K562 (cell line): Measurements from ENCODE around the gene TRERF1. TPM values are rescaled to one million over a fixed set of nuclear protein-coding genes. Genes with fewer than 3 reads are reported as not detected.

Source experiments
- ATAC-seq: fragments of 200-7000 bp; cut with Tn5 transposase; 3 replicates; pipeline ENCODE4 v1.9.1; 2020; ENCODE audit warnings: moderate library complexity
- BruUV-seq: library from RNA; stranded (reverse); fragments of 400-500 nt; replicated peaks from 2 replicates; lab custom pipeline; 2021; lab: Mats Ljungman, UMichigan
- CTCF ChIA-PET: fragments of 300-600 bp; formaldehyde crosslinking; extraction: SDS; loops from one replicate; lab custom pipeline; 2021; ENCODE audit warnings: low intra/inter-chr PET ratio; lab: Yijun Ruan, JAX
- POLR2A ChIA-PET: fragments of 300-600, 350-650 bp; sonication (Branson Sonifier 250); formaldehyde crosslinking; extraction: SDS; loops from one replicate; lab custom pipeline; 2021; ENCODE audit warnings: antibody characterized with exemption, inconsistent platforms; lab: Yijun Ruan, JAX
- DNase-seq, 4 experiments: peaks; one replicate each; pipeline versions ENCODE4 v3.0.0 to v3.0.0-alpha.2; 2011 to 2018; ENCODE audit warnings: low spot score in 3 of 4, mixed read lengths in 3 of 4; ENCODE audit errors: extremely low read depth in 1 of 4
- FAIRE-seq: peaks from 2 replicates; lab custom pipeline; 2011; peaks lifted over from hg19 to GRCh38; lab: Jason Lieb, UNC
- H2AFZ ChIP-seq: 2 replicates; pipeline ENCODE4 v1.6.0; 2011; ENCODE audit warnings: low read depth, low read length, control low read depth, inconsistent platforms
- H3K27ac ChIP-seq: fragments of 200-600 bp; 3 replicates; pipeline ENCODE4 v1.8.0; 2011; ENCODE audit warnings: low read depth, mild to moderate bottlenecking, control low read depth, inconsistent platforms, low read length, moderate library complexity, mixed read lengths; ENCODE audit errors: extremely low read depth
- H3K27me3 ChIP-seq, 2 experiments: fragments of 300-600 bp in 1 of 2; 2 replicates in 1 of 2; 3 replicates in 1 of 2; pipeline versions ENCODE4 v1.6.0 to v1.8.0; 2011; ENCODE audit warnings: inconsistent platforms in 2 of 2, low read length in 2 of 2, mild to moderate bottlenecking in 1 of 2, mixed read lengths in 1 of 2, moderate library complexity in 1 of 2; ENCODE audit not compliant: control insufficient read depth in 2 of 2, insufficient read depth in 2 of 2
- H3K36me3 ChIP-seq: fragments of 300-600 bp; 3 replicates; pipeline ENCODE4 v1.8.0; 2011; ENCODE audit warnings: mild to moderate bottlenecking, low read length, inconsistent platforms; ENCODE audit not compliant: control insufficient read depth, insufficient read depth
- H3K4me1 ChIP-seq, 2 experiments: fragments of 200-600 bp in 1 of 2; replicated peaks in 1 of 2; 2 replicates in 1 of 2; 3 replicates in 1 of 2; pipeline versions ENCODE4 v1.5.1 to v1.8.0; 2011; ENCODE audit warnings: inconsistent platforms in 2 of 2, low read length in 2 of 2, mild to moderate bottlenecking in 1 of 2, mixed read lengths in 1 of 2, moderate library complexity in 1 of 2; ENCODE audit not compliant: control insufficient read depth in 2 of 2, insufficient read depth in 2 of 2
- H3K4me2 ChIP-seq: 2 replicates; pipeline ENCODE4 v1.6.1; 2011; ENCODE audit warnings: low read length, control low read depth, inconsistent platforms, mixed read lengths; ENCODE audit not compliant: insufficient read depth
- H3K4me3 ChIP-seq: fragments of 200-600 bp; sonication (generic), shearing (Covaris generic); 2 replicates; pipeline ENCODE4 v1.5.1; 2016; ENCODE audit warnings: control low read depth, inconsistent platforms
- H3K79me2 ChIP-seq: fragments of 200-600 bp; 3 replicates; pipeline ENCODE4 v1.8.0; 2011; ENCODE audit warnings: low read length, inconsistent platforms; ENCODE audit not compliant: control insufficient read depth, insufficient read depth
- H3K9ac ChIP-seq, 2 experiments: 2 replicates each; pipeline versions ENCODE4 v1.6.0 to v1.6.1; 2011; ENCODE audit warnings: low read depth in 2 of 2, low read length in 2 of 2, control low read depth in 1 of 2, inconsistent platforms in 1 of 2, mild to moderate bottlenecking in 1 of 2, mixed read lengths in 1 of 2; ENCODE audit not compliant: insufficient read depth in 1 of 2
- H3K9me1 ChIP-seq: one replicate; pipeline ENCODE4 v1.6.0; 2011; ENCODE audit warnings: inconsistent platforms, mild to moderate bottlenecking, low read length, moderate library complexity; ENCODE audit not compliant: control insufficient read depth, insufficient read depth
- H3K9me3 ChIP-seq: replicated peaks from 2 replicates; pipeline ENCODE4 v1.5.1; 2011; ENCODE audit warnings: low read depth, low read length, inconsistent platforms; ENCODE audit not compliant: control insufficient read depth, insufficient read depth
- H4K20me1 ChIP-seq: replicated peaks from 2 replicates; pipeline ENCODE4 v1.6.1; 2011; ENCODE audit warnings: low read length, inconsistent platforms, mixed read lengths; ENCODE audit not compliant: control insufficient read depth, insufficient read depth
- L3MBTL2 ChIP-seq: fragments of 450-650 bp; IDR thresholded peaks from 2 replicates; pipeline ENCODE4 v1.6.1; 2016; ENCODE audit warnings: mild to moderate bottlenecking, moderate library complexity
- ZNF384 ChIP-seq: IDR thresholded peaks from 2 replicates; pipeline ENCODE4 v1.6.1; 2012; ENCODE audit warnings: low read depth, low read length, improper control_type of control experiment
- WGBS: fragments of 100-300 bp; shearing (Covaris generic); methylation state at CpG from one replicate; pipeline ENCODE4 v1.1.6; 2016; ENCODE audit warnings: low coverage, mixed read lengths; ENCODE audit not compliant: insufficient coverage; ENCODE audit errors: missing lambda C conversion rate; 5-methylcytosine and 5-hydroxymethylcytosine counted together
- in situ Hi-C: fragments of 300-500 bp; cut with MboI; formaldehyde crosslinking; loops from 4 replicates; pipeline ENCODE4 v1.15.0; 2018; ENCODE audit warnings: inconsistent platforms, mixed read lengths
- intact Hi-C: fragments of 100-400 bp; cut with micrococcal nuclease; formaldehyde crosslinking; loops from 2 replicates; pipeline ENCODE4 v1.14.2; 2022
- polyA plus RNA-seq, 8 experiments: library from polyadenylated mRNA; depleted of rRNA in 4 of 8; stranded (reverse) in 5 of 8; unstranded in 3 of 8; fragments of >200 nt; fragmentation: Nextera tagmentation in 2 of 8; fragmentation: Illumina TruSeq in 1 of 8; extraction: Ambion mirVana in 2 of 8; extraction: Trizol in 1 of 8; gene quantifications; 2 replicates each; pipeline versions ENCODE4 v1.2.1 to v1.2.3, GENCODE V29; 2011 to 2014; ENCODE audit warnings: inconsistent platforms in 1 of 8, missing spikeins in 1 of 8
- total RNA-seq, 7 experiments: library from RNA; depleted of rRNA in 6 of 7; stranded (reverse); fragments of >200 nt in 6 of 7; fragmentation: Illumina TruSeq in 2 of 7; extraction: Trizol in 2 of 7; gene quantifications; 2 replicates each; pipeline versions ENCODE4 v1.2.1 to v1.2.3, GENCODE V29; 2011 to 2021; ENCODE audit warnings: low replicate concordance in 1 of 7
- TF ChIP-seq, protein P1 (sequence below): fragments of 450-650 bp; IDR thresholded peaks from 2 replicates; pipeline ENCODE4 v1.6.1; 2016; ENCODE audit warnings: low read depth, mild to moderate bottlenecking, moderate library complexity
- TF ChIP-seq, protein P2 (sequence below): sonication (generic); formaldehyde crosslinking; IDR thresholded peaks from 2 replicates; pipeline ENCODE4 v1.8.0; 2022; ENCODE audit warnings: missing genetic modification reagents, mild to moderate bottlenecking, moderate library complexity, borderline replicate concordance

The TRERF1 gene
- total and polyA plus RNA-seq, 9 of the 15 experiments (the other 6 are each of a cell fraction or from before 2014, with no cell fraction given), result 0.04 to 0.20 (median 0.07) TPM; not detected in 3

DNA sequence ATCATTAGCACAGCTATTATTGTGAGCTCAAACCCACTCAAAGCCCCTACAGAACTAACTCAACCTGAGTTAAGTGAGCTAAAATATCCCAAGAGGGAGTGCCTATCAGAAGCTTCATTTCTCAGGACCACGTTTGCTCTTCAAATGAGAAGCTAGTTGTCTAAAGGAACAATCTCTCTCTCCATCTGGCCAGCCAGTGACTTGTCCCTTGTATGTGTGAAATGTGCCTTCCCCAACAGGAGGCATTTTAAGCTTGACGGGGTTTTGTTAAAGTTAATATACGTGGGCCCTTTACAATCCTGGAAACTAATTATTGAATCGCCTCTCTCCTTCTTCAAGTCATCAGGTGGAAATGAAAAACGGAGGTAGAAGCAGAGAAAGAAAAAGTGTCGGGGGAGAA lies 62.0 kb downstream of the TRERF1 start:
- no peaks in the 10 kb centered on the region for H4K20me1 ChIP-seq
- POLR2A ChIA-PET, result interaction anchor here (1.5 to 1.9 kb wide), 2 partner anchors 13 to 14 kb away, joined by 3 to 6 read pairs; no protein-coding TSS in a partner anchor
- no peak overlapping the region for H2AFZ ChIP-seq
- intact Hi-C loops (no loop called here), in situ Hi-C loops (no loop called here)
- no peaks in the 10 kb centered on the region for H3K4me1 ChIP-seq
- ATAC-seq, result no peak
- no peak for DNase-seq
- H3K4me3 ChIP-seq, result no peak overlapping the region
- no peaks in the 10 kb centered on the region for H3K79me2 ChIP-seq
- H3K9me3 ChIP-seq, result no peaks in the 10 kb centered on the region
- 4% methylated on average over 6 of the region's 6 CpGs for WGBS
- BruUV-seq, result no TSS peak
- no peaks in the 10 kb centered on the region for H3K9me1 ChIP-seq
- peaks cover 47 to 69% of the 10 kb centered on the region in 2 experiments; a peak in 4 of 5 replicates for H3K27me3 ChIP-seq
- H3K36me3 ChIP-seq, result no peaks in the 10 kb centered on the region
- TF ChIP-seq, protein P1, sequence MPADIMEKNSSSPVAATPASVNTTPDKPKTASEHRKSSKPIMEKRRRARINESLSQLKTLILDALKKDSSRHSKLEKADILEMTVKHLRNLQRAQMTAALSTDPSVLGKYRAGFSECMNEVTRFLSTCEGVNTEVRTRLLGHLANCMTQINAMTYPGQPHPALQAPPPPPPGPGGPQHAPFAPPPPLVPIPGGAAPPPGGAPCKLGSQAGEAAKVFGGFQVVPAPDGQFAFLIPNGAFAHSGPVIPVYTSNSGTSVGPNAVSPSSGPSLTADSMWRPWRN, result no peak
- 0 out of 2 replicates have a peak, but pooled peaks have one; percentile 16 for TF ChIP-seq L3MBTL2
- no peak overlapping the region for H3K4me2 ChIP-seq
- FAIRE-seq, result no peak
- no peak overlapping the region for H3K27ac ChIP-seq
- CTCF ChIA-PET, result no interaction called here
- H3K9ac ChIP-seq, result no peak overlapping the region

DNA sequence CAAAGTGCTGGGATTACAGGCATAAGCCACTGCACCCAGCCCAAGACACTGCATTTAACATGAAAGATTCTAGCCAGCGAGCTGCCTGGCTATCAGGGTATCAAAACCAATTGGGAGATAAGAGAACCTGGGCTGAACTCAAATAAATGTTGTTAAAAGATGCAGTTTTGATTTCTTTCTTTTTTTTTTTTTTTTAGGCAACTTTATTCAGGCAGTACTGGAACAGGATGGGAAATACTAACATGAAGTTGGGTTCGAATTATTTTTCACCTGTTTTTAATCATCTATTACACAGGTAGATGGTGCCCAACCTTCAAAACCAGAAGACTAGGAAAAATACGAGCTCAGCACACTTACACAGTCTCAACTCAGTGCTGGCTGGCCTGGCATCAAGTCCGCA lies 63.7 kb downstream of the TRERF1 start:
- intact Hi-C loops, result no loop called here
- DNase-seq, result no peak
- Histone ChIP-seq H3K36me3 (no peaks in the 10 kb centered on the region), H3K9me1 (no peaks in the 10 kb centered on the region), H3K9me3 (no peaks in the 10 kb centered on the region), H3K9ac (no peak overlapping the region), H3K4me1 (no peaks in the 10 kb centered on the region), H3K4me3 (no peak overlapping the region), H3K4me2 (no peak overlapping the region), H3K79me2 (no peaks in the 10 kb centered on the region), H3K27ac (no peak overlapping the region), H4K20me1 (no peaks in the 10 kb centered on the region), H2AFZ (no peak overlapping the region), H3K27me3 (peaks cover 47 to 73% of the 10 kb centered on the region in 2 experiments; a peak in 4 of 5 replicates)
- in situ Hi-C loops, result no loop called here
- CTCF ChIA-PET, result no interaction called here
- no peak for ATAC-seq
- FAIRE-seq, result no peak
- 8% methylated on average over 4 of the region's 4 CpGs for WGBS
- BruUV-seq, result no TSS peak
- POLR2A ChIA-PET, result interaction anchor here (1.2 kb wide), 1 partner anchor 9 kb away, joined by 3 read pairs; no protein-coding TSS in a partner anchor
- TF ChIP-seq, protein P2, sequence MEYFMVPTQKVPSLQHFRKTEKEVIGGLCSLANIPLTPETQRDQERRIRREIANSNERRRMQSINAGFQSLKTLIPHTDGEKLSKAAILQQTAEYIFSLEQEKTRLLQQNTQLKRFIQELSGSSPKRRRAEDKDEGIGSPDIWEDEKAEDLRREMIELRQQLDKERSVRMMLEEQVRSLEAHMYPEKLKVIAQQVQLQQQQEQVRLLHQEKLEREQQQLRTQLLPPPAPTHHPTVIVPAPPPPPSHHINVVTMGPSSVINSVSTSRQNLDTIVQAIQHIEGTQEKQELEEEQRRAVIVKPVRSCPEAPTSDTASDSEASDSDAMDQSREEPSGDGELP (CRISPR knock-in tag), result no peak
- TF ChIP-seq ZNF384, result peak; percentile 10; the same call in 1 of the 2 replicates
